ENCODE results near the gene GALNT2.
A peak's percentile ranks its signal among the peaks of the same experiment; 100 is the strongest.

The GALNT2 gene

DNA sequence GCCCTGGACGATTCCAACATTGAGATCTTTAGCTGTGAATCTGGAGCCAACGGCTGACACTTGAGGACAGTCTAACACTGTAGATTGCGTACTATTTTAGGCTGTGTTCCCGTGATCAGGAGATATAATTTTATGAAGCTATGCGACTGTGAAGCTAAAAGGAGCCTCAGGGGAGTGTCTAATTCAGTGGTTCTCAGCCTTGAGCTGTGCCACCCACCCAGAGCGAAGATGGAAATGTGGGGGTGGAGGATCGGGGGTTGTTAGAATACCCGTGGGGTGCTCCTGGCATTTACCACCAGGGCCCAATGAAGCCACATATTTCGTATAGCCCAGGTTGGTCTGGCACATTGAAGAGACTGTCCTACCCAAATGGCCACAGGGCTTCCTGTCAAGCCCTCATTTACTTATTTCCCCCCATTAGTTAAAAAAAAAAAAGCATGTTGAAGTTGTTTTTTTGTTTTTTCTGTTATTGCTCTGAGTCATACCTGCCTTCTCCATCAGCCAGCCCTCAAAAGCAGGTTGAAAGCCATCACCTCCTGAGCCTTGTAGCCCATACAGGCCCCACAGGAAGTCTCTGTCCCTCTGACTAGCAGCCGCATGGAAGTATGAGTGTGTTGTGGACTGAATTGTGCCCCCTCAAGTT is 141.7 kb downstream of the GALNT2 start:
- no peak for DNase-seq (ENCODE audit: low read depth in 2 of 2)

DNA sequence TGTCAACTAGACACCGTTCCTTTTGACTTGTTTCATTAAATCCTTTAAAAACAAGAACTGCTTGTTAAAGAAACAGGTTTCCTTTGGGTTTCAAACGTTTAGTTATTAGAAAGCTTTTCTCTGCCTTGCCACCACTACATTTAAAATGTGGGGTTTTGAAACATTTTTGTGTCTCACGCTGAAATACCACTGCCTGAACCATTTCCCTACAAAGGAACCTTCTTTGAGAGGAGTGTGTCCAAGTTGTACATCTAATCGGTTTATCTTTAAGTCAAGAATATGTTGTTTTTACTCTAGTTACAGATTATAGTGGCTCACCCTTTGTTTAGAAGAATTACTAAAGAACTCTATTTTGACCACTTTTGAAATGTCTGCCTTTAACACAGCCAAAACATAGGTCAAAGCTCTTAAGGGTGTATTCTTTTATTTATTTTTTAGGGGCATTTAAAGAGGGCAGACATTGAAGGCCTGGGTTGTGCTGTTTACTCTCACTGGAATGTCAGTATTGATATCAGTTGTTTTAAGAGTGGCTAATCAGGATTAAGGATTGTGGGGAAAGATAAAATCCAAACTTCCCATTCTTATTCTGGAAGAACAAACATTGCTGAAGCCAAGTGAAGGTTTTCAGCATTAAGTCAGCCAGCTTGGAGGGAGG is 143.4 kb downstream of the GALNT2 start:
- no peak for DNase-seq (ENCODE audit: low read depth in 2 of 2)

DNA sequence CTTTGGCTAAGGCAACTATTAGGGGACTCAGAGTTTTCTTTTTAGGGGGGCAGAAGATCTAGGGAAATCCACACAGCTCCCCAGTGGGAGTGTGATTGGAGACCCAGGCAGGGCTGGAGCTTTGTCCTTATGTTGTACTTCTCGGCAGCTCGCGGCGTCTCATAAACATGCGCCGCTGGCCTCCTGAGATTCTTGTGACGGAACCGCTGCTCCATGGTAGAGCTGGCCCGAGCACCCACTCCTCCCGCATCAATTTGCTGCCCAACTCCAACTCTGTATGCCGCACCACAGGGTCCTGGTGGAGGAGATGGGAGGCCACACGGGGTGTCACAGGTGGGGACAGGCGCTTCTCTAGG is 143.9 kb downstream of the GALNT2 start:
- DNase-seq (ENCODE audit: low read depth in 2 of 2) = no peak

DNA sequence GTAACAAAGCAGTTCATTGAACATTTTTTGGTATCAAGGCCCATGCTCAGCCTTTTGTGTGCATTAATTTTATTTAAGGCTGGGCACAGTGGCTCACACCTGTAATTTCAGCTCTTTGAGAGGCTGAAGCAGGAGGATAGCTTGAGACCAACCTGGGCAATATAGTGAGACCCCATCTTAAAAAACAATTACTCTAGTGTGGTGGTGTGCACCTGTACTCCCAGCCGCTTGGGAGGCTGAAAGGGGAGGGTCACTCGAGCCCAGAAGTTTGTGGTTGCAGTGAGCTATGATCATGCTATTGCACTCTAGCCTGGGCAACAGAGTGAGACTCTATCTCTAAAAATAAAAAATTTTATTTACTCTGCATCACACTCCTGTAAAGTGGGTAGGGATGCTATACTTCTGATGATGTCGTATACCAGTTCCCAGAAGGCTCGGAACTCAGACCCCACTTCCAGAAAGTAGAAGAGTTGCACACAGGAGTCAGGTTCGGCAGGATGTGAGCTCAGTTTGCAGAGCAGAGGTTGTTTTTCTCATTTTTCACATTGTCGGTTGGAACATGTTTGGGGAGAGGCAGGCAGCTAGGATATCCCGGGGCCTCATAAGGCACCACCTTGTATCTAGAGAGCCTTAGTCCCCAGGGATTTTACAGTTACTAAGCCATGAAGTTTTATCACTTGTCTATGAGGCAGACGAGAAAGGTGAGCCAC is 144.6 kb downstream of the GALNT2 start:
- DNase-seq (ENCODE audit: low read depth in 2 of 2) = no peak

DNA sequence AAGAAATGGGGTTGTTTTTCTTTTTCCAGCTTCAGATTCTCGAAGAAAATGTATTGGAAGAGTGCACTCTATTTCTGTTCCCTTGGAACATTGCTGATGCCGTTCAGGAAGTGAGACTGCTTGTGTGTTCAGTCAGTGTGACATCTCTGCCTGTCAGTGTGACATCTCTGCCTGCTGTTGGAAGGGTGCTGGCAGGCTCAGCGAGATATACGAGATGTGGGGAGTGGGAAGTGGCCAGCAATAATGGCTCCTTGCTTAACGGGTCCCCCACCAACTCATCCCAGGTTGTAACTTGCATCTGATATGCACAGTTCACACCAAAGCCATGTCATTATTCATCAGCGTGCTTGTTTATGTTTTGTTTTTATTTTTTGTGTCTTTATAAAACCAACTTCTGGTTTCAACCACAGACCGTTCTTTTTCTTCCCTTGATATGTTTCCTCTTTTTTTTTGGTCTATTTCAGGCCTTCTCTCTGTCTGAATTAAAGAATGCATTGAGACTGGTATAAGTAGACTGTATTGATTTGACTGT is 145.4 kb downstream of the GALNT2 start:
- no peak for DNase-seq (ENCODE audit: low read depth in 2 of 2)

DNA sequence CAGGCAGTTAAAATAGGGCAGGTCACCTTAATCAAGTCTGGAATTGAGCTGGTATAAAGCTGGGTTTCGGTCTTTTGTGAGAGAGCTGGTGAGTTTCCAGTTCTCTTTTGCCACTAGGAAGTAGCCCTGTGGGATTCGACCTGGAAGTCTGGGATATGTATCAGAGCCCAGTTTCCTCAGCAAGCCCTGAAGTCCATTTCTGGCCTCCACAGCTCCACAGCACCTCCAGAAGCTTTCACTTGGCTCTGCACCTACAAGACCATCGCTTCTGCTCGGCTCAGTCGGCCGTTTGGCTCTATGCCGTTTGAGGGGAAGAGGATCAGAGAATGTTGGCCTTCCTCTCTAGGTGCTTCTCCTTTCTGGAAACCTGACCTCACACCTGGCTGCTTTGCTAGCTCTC is 148.0 kb downstream of the GALNT2 start:
- DNase-seq (ENCODE audit: low read depth in 2 of 2) = peak in 1 of 2 experiments; percentile 13

DNA sequence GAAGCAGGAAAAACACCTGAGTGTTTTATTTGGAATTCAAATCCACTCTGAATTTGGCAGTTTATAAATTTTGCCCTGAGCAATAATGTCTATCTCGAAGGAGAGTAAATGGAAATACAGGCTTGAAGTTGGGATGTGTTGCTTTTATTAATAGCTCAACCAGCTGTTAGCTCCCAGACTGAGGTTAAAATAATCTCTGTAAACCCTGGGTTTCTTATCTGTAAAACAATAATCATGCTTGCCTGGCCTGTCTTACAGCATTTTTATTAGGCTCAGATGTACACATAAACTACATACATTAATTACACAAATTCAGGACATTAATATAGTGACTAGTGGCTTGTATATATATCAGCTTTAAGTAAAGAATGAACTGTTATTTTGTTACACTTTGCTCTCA is 148.5 kb downstream of the GALNT2 start:
- DNase-seq (ENCODE audit: low read depth in 2 of 2) = no peak

DNA sequence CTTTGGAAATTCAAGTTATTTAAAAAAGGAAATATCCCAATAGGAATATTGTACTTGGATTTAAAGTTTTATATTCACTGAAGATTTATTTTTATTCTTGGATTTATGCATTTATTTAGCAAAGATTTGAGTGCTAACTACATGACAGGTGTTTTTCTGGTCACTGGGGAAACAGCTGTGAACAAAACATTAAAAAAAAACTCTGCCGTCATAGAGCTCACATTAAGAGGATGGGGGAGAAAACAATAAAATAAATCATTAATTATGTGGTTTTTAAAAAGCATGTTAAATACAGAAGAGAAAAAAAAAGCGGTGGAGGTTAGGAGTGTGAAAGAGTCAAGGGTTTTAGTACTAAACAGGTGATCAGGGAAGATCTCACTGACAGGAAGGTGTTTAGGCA is 149.9 kb downstream of the GALNT2 start:
- DNase-seq (ENCODE audit: low read depth in 2 of 2) = no peak

DNA sequence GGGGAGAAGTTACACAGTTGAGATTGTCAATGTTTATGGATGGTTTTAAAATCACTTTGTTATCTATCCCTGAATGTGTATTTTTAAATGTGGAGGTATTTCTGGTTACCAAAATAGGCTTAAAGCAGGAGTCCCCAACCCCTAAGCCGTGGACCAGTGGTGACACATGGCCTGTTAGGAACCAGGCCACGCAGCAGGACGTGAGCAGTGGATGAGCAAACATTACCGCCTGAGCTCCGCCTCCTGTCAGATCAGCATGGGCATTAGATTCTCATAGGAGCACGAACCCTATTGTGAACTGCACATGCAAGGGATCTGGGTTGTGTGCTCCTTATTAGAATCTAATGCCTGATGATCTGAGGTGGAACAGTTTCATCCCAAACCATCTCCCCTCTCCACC is 151.6 kb downstream of the GALNT2 start:
- no peak for DNase-seq (ENCODE audit: low read depth in 2 of 2)

DNA sequence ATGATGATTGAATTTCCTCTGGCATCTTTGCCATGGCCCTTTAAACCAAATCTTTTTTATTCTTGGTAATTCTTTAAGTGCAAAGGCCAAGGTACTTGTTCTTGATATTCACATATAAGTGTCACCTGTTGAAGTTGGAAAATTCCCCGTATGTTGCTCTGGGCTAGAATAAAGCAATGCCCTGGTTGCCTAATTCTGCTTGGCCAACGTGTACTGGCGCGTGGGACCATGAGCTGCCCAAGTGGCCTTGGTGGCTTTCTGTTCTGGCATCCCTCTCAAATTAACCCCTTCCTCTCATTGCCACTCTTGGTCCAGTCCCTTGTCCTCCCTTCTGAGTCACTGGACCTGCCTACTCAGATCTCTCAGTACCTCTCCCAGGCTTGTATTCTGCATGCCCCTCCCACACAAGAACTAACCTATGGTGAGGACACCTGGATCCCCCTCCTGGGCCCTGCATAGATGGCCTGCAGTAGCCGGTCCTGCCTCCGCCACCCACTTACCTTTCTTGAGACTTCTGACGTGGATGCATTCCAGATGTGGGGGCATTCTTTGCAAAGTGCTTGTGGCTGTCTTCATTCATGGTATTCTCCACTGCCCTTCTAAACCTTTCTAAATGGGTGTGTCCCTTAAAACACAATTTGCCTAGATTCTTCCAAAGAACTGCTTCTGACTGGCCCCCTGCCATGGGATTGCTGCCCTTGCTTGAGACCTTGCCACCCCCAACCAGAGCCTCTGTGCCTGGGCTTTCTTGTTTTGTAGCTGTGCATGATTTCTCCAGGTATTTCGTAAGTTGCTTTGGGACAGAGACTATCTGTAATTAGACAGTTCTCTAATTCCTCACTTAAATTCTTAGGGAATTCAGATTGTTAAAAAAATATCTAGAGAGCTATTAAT is 152.4 kb downstream of the GALNT2 start:
- DNase-seq (ENCODE audit: low read depth in 2 of 2) = no peak

DNA sequence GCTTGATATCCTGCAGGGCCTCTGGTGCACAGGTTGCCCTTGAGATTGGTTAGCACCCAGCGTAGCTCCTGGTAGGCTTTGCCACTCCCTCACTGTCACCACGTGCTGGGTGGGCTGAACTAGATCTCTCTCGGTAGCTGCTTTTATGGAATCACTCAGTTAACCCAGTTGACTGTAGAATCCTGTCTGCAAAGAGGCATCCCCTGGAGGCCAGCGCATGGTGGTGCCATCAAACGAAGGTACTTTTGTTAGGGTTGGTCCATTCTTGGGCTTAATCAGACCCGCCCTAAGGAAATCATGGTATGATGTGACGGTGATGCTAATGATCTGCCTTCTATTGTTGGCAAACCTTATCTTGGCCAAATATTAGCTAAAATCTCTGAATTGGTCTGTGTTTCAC is 153.4 kb downstream of the GALNT2 start:
- no peak for DNase-seq (ENCODE audit: low read depth in 2 of 2)

DNA sequence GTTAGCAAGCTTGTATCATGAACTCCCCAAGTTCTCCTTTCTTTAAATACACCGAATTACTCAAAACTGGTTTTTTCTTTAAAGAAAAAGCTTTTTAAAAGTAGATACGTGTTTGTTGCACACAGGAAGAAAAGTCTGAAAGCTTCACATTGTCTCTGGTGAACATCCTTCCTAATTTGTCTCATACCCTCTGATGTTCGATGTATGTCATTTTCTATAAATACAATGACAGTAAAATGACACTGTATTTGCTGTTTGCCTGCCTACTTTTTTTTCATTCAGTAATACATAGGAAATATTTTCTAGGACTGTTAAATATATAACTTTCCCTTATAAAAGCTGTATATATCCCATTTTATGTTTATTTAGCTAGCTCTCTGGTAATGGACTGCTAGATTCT is 153.9 kb downstream of the GALNT2 start:
- no peak for DNase-seq (ENCODE audit: low read depth in 2 of 2)

DNA sequence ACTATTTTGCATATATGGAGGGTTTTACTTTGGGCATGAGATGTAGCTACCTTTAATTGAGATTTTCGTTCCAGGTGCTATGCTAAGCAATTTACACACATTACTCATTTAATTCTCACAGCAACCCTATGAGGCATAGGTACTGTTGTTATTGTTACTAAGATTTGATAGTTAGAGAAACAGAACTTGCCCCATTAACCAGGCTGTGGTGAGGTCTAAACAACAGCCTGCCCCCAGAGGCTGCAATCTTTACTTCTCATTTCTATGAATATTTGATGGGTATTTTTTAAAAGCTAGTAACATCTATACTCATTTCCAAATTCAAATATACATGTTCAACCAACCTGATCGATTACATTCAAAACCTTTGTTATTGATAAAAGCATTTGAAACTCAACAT is 155.6 kb downstream of the GALNT2 start:
- DNase-seq (ENCODE audit: low read depth in 2 of 2) = no peak

DNA sequence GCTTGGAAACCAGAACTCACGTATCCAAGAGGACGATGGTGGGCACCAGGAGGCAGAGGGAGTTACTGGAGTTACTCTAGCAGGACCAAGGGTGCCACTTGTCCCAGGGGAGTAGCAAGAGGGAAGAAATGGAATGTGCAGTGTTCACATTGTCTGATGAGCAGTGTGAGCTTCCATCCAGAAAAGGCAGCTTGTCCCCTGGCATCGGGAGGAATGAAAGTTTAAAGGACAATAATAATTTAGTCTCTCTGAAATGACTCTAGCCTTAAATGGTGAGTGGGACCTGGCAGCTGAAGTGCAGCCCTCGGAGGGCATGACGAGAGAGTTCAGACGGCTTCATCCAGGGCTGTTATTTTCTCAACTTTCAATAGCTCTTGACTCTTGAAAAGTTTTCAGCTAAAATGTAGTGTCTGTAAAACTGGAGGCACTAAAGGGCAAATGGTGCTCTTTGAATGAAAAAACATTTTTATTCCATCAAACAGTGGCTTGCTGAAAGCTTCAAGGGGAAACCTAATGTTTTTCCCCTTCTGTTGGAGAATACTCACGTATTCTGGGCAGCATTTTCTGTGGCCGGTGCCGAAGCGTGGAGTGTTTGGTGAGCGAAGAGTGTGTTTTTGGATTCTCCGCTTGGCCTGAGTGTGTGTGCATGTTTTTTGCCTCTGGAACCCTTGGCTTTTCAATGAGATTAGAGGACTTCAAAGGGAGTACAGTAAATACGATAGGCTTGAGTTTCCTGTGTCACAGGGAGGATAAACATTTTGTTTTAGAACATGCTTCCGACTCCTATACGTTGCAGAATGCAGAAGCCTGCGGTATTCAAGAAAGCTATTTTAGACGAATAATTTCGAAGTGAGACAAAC is 157.3 kb downstream of the GALNT2 start:
- no peak for DNase-seq (ENCODE audit: low read depth in 2 of 2)

DNA sequence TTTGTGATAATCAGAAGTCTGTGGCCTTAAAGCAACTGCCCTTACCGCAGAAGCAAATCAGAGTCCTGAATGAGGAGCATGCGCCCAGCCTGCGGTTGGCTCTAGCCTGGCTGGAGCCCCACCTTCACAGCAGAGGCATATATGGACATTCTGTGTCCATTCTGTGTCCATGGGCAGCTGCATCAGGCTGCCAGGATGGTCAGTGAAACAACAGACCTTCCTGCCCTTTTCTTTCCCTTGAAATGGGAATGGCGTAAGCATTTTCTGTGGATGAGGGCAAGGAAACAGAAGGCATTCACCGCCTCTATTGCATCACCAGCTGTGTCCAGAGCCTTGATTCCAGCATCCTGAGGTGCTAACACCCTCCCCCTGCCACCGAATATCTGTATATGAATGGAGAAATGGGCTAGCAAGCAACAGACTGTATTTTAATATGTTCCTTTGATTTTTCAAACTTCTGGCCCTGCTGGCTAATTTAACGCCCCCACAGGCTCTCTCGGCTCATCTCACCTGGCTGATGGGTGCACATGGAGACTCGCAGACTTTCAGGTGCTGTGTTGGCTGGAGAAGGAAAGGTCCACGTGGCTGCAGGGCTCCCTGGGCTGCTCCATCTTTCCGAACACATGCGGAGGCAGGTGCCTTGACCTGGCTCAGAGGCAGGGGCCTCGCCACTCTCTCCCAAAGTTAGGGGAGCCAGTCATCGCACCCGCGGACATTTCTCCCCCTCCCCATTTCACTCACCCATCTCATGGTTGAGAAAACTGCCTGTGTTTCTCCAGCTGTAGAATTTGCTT is 159.2 kb downstream of the GALNT2 start:
- DNase-seq (ENCODE audit: low read depth in 2 of 2) = no peak

DNA sequence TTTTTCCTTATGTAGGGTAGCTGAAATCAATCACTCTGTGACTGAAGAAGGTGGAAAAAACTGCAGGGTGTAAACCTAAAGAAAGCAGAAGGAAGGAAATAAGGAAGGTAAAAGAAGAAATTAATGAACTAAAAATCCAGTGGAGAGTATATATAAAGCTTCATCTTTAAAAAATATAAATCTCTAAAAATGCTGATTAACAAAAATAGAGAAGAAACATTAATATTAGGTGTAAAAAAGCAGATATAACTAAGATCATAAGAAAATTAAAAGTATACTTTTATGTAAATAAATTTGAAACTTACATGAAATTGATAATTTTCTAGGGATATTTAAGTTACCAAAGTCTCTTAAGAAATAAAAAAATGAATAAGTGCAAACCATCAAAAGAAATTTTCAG is 159.8 kb downstream of the GALNT2 start:
- DNase-seq (ENCODE audit: low read depth in 2 of 2) = no peak

DNA sequence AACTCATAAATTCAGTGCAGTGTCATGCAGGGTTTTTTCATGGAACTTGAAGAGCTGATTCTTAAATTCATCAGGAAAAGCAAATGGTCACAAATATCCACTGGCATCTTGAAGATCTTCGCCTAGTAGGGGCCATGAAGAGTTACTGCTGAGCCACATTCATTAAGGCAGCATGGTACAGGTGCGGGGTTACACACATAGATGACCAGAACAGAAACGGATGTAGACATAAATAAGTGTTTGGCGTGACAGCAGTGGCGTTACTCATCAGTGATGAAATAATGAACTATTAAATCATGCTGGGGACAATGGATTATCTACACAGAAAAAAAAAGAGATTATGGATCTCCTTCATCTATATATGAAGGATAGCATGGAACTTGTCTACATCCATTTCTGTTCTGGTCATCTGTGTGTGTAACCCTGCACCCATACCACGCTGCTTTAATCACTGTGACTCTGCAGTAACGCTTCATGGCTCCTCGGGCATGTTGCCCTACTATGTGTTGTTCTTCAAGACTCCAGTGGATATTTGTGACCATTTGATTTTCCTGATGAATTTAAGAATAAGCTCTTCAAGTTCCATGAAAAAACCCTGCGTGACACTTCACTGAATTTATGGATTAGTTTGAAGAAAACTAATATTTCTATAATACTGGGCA is 161.3 kb downstream of the GALNT2 start:
- DNase-seq (ENCODE audit: low read depth in 2 of 2) = no peak

DNA sequence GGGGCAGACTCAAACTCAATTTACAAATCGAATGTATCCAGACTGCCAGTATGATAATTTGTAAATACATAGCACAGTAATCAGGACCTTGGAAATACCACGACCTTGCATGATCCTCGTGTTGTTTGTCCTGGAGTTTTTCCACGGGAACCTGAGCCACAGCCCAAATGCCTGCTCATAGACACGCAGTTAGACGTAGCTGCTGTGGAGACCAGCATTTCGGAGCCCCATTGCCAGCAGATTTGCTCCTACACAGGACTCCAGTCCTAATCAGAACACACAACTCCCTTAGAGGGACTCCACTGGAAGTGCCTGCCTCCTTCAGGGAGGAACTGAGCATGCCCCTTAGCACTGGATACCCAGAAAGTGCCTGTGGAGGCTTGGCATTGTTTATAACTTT is 163.2 kb downstream of the GALNT2 start:
- no peak for DNase-seq (ENCODE audit: low read depth in 2 of 2)

DNA sequence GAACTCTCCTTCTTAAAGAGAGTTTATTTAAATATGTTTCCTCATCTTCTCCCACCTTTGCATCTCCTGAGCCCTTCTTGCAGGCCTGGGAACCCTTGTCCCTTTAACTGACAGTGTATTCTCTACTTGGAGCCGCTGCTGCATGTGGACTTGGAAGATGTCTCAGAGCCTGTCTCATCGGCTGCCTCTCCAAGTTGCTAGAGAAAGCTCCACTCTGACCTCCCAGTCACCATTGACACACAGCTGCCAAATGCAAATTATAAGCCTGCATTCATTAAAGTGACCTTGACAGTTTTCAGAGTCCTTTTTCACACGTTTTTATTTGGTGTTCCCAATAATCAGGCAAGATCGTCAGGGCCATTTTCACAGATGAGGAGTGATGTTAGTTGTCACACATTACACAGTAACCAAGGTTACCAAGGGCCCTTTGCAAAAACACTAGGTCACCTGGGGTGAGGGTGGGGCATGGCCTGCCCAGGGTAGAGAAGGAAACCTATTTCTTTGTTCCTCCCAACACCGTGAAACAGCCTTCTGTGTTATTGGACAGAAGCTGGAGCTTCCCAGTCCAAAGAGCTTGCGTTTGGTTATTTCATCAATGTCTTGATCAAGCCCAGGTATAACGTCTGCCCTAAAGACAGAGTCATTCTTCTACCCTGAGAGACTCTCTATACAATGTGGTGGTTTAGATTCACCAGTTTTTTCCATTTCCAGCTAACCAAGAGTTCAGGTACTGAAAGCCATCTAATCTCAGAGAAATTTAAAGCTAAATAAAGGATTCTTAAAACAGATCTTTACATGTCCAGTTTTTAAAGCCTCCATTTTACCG is 164.1 kb downstream of the GALNT2 start:
- no peak for DNase-seq (ENCODE audit: low read depth in 2 of 2)

Data from fibroblast of skin of left quadriceps (primary cell).